GM18868 (cell line): ENCODE results near the gene SERPINA4.
"Not testable (repeated sequence)": the region's sequence is repeated elsewhere in the genome, so short reads cannot be mapped to it uniquely, and the experiment has no call there.

Experiments used
- ATAC-seq: cut with Tn5 transposase; IDR thresholded peaks from one replicate; pipeline ENCODE4 v1.9.1; 2021; ENCODE audit warnings: mild to moderate bottlenecking, moderate library complexity; ENCODE audit not compliant: unreplicated experiment

Gene SERPINA4

GRCh38 chr14:94564381-94564780 lies 3.1 kb downstream of the SERPINA4 start:
- ATAC-seq: no peak

GRCh38 chr14:94568186-94568585 lies 6.9 kb downstream of the SERPINA4 start:
- no peak for ATAC-seq

- no peak for ATAC-seq
Measured at GRCh38 chr14:94569381-94570001, 8.2 kb downstream of the SERPINA4 start.

GRCh38 chr14:94570002-94570400 lies 8.8 kb downstream of the SERPINA4 start:
- no peak for ATAC-seq

GRCh38 chr14:94570440-94570839 lies 9.2 kb downstream of the SERPINA4 start:
- no peak for ATAC-seq

GRCh38 chr14:94571395-94571794 lies 10.2 kb downstream of the SERPINA4 start:
- no peak for ATAC-seq

GRCh38 chr14:94571950-94572349 lies 10.7 kb downstream of the SERPINA4 start:
- ATAC-seq: no peak

GRCh38 chr14:94572637-94573303 lies 11.5 kb downstream of the SERPINA4 start:
- ATAC-seq: no peak

- ATAC-seq: no peak
Measured at GRCh38 chr14:94573475-94574277, 12.4 kb downstream of the SERPINA4 start.

- ATAC-seq: no peak
Measured at GRCh38 chr14:94574336-94574735, 13.1 kb downstream of the SERPINA4 start.

GRCh38 chr14:94575730-94576585 lies 14.7 kb downstream of the SERPINA4 start:
- no peak for ATAC-seq

GRCh38 chr14:94577472-94577871 lies 16.2 kb downstream of the SERPINA4 start:
- ATAC-seq: not testable (repeated sequence)

- ATAC-seq: no peak
Measured at GRCh38 chr14:94578712-94579111, 17.5 kb downstream of the SERPINA4 start.

GRCh38 chr14:94581127-94581999 lies 20.1 kb downstream of the SERPINA4 start, which contains the start of gene SERPINA5:
Gene SERPINA5 (plus strand): TSS chr14:94581426. CDS start chr14:94587363, 5,937 bp downstream.
- ATAC-seq: no peak

- ATAC-seq: no peak
Measured at GRCh38 chr14:94582199-94582750, 21.0 kb downstream of the SERPINA4 start.

- ATAC-seq: no peak
Measured at GRCh38 chr14:94582851-94583250, 21.6 kb downstream of the SERPINA4 start.

GRCh38 chr14:94583557-94583956 lies 22.3 kb downstream of the SERPINA4 start:
- no peak for ATAC-seq

- ATAC-seq: no peak
Measured at GRCh38 chr14:94584591-94585280, 23.5 kb downstream of the SERPINA4 start.

GRCh38 chr14:94586635-94587034 lies 25.4 kb downstream of the SERPINA4 start:
- ATAC-seq: no peak
